SW 1271 (cell line): ENCODE results near the gene PCGF2.
A peak's percentile ranks its signal among the peaks of the same experiment; 100 is the strongest.

Source experiments
- DNase-seq, 2 experiments: peaks; one replicate each; lab custom pipeline; 2025; lab: John Stamatoyannopoulos, UW

The PCGF2 gene

DNA sequence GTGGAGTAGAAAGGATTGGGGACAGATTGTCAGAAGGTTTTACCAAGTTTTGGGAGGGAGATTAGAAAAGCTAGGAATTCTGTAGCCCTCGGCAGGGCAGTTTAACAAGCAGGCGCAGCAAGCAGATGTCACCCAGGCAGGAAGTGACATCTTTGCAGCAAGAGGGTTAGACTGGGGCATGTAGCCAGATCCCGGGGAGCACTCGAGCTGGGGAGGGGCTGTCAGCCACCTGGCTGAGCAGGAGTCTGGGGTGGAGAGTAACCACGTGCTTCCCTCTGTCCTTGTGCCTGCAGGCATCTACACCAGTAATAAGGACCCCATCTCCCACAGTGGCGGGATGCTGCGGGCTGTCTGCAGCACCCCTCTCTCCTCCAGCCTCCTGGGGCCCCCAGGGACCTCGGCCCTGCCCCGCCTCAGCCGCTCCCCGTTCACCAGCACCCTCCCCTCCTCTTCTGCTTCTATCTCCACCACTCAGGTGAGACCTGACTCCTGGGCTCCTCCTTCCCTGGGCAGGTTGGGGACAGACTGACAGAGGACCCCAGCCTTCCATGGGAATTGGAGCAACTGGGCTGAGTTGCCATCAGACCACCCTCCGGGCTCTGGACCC, 30.9 kb downstream of the PCGF2 start:
- no peak for DNase-seq

DNA sequence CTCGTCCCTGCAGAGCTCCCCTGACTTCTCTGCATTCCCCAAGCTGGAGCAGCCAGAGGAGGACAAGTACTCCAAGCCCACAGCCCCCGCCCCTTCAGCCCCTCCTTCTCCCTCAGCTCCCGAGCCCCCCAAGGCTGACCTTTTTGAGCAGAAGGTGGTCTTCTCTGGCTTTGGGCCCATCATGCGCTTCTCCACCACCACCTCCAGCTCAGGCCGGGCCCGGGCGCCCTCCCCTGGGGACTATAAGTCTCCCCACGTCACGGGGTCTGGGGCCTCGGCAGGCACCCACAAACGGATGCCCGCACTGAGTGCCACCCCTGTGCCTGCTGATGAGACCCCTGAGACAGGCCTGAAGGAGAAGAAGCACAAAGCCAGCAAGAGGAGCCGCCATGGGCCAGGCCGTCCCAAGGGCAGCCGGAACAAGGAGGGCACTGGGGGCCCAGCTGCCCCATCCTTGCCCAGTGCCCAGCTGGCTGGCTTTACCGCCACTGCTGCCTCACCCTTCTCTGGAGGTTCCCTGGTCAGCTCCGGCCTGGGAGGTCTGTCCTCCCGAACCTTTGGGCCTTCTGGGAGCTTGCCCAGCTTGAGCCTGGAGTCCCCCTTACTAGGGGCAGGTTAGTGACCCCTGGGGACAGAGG, 31.6 kb downstream of the PCGF2 start:
- DNase-seq = no peak

DNA sequence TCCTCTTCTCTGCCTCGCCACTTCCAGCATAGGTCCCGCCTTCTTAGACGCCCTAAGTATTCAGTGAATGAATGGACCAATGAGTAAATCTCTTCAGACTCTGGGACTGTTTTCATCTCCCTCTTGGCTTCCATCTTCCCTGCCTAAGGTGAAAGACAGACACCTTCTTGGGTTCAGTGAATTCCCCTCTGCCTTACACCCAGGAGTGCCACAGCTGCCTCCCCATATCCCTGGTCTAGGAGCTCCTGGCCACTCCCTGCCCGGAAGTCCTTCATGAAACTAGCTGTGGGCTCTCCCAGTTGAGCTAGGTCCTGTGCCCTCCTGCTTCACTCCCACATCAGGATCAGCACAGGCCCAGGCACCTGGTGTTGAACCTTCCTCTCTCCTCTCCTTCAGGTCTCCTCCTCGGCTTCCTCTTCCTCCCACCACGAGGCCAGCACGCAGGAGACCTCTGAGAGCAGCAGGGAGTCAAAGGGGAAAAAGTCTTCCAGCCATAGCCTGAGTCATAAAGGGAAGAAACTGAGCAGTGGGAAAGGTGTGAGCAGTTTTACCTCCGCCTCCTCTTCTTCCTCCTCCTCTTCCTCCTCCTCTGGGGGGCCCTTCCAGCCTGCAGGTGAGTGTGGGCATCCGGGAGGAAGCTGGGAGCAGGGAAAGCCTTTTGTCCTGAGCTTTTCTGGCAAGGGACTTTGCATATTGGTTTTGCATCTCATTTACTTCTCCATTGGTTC, 32.8 kb downstream of the PCGF2 start:
- no peak for DNase-seq

DNA sequence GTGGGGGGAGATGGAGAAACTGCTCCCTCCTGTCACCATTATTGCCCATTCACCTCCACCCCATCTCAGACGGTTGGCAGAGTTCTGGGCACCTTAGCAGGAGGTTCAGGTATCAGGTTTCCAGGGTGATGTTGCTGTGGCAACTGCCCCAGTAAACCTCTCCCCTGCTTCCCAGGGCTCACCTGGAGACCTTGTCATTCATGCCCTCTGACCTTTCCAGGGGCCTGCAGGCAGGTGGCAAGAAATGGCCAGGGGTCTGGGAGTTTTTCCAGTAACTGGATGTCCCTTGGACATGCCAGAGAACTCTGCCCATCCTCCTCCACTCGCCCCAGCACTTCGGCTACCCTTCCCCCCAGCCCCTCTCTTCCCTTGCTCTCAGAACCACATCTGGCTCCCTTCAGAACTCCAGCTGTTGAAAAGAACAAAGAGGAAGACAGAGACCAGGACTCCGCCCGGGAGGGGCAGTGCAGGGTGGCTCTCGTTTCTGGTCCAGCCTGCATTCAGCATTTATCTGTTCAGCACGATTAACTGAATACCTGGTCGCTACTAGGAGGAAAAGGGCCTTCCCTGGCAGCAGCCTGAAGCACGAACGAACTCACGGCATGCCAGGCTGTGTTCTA, 34.6 kb downstream of the PCGF2 start:
- DNase-seq = no peak

DNA sequence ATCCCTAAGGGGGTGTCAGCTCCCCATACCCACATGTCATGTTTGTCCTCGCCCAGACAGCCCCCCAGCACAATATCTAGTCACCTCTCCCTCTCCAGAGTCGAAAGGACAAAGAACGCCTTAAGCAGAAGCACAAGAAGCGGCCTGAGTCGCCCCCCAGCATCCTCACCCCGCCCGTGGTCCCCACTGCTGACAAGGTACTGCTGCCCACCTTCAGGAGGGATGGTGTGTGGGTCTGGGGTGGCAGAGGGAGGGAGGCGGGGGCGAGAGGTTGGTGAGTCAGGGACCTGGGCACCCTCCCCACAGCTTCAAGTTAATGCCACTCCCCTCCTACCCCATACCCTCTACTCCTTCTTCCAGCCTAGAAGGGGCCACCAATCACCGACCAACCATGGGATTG, 35.5 kb downstream of the PCGF2 start:
- no peak for DNase-seq

DNA sequence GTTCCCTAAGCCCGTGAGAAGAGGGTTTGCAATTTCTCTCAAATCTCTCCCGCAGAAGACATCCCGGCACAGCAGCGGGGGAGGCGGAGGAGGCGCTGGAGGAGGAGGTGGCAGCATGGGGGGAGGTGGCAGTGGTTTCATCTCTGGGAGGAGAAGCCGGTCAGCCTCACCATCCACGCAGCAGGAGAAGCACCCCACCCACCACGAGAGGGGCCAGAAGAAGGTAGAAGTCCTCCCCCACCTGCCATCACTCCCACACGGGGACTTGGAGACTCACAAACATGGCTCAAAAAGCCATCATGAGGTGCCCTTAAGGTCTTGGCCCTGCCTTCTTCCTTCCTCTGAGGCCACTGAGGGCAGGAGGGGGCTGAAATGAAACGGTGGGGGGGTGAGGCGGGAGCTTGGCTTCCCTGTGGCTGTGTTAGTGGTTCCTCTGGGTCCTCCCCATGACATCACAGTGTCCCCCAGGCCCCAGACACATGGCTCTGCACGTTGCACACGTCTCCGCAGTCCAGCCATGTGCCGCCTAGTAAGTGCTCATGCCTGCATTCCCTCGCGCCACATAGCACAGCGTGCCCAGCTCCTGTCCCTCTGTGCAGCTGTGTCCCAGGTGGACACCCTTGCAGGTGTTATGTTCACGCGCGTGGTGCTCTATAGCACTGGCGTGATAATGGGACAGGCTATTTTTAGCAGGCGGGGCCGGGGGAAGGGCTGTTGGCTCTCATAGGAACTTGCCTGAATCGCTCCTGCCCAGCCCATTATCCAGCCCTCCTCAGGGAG, 36.2 kb downstream of the PCGF2 start:
- no peak for DNase-seq

DNA sequence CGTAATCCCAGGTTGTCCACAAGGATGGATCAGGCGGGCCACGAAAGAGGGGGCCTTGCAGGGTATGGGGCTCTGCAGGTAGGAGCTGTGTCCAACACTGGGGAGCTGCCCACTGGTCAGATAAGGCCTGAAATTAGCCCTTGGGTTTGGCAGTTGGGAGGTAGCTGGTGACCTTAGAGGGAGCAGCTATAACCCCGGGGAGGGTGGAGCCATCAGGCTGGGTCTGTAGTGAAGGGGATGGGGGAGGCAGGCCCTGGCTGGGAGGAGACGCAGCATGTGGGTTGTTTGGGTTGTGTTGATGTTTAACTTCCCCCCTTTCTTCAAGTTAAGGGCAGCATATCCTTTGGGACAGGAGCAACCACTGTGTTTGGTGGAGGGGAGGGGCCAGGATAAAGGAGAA, 37.2 kb downstream of the PCGF2 start:
- DNase-seq = no peak

DNA sequence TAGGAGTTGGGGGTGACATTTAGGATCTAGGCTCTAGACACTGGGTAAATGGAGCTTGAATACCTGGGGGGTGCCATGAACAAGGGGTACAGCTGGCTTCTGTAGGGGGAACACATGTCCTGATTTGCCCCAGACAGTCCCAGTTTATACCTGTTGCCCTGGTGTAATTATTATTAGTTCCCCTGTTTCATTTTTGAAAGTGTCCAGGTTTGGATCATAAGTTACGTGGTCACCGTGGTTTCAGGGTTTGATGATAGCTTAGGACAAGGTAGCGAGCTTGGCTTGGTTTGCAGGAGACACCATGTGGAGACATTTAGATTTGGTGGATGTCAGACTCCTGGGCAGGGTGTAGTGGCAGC, 37.6 kb downstream of the PCGF2 start:
- no peak for DNase-seq

DNA sequence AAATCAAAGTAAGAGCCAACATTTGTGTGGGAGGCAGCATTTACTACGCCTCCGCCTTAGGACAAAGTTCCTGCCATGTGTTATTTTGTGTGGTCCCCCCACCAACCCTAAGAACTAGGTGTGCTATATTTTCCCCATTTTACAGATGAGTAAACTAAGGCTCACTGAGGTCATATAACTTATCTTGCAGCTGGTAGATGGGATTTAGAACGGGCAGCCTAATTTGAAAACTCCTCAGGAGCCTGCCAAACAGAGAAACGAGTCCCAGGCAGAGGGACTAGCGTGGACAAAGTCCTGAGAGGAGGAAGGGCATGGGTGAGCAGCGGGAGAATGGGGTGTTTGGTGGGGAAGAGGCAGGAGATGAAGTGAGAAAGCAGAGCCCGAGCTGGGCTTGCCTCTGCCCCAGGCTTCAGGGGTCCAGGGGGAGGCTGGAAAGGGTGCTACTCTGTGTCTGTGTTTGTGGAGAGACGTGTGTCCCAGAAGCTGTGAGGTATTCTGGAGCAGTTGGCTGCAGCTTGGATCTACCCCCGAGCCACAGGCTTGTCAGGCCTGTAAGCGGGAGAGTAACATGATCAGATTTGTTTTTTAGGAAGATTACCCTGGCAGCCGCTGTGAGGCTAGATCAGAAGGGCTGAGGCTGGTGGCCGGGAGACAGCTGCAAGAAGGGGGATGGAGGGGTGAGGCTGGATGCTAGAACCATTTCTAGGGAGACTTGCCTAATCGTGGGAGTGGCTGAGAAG, 38.1 kb downstream of the PCGF2 start:
- DNase-seq = no peak

DNA sequence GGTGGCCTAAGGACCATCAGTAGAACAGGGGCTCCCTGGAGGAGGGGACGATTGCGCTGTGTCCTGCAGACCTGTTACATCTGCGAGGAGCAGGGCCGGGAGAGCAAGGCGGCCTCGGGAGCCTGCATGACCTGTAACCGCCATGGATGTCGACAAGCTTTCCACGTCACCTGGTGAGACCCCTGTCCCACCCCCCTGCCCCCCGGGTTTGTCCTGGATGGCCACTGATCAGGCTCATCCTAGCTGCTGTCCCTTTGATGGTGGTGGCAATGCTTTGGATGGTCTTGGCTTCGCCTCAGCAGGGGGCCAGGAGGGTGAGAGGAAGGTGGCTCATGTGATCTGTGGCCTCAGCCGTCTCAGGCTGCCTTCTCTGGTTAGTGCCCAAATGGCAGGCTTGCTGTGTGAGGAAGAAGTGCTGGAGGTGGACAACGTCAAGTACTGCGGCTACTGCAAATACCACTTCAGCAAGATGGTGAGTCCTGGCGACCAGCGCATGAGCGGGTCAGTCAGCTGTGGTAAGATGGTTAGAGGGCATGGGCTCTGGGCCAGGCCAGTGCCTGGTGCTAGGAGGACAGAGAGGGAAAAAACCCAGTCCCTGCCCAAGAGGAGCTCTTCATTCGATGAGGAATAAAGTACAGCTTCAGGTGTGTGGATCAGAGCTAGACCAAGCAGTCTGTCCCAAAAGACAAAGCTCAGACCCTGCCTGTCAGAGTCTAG, 38.9 kb downstream of the PCGF2 start:
- no peak for DNase-seq

DNA sequence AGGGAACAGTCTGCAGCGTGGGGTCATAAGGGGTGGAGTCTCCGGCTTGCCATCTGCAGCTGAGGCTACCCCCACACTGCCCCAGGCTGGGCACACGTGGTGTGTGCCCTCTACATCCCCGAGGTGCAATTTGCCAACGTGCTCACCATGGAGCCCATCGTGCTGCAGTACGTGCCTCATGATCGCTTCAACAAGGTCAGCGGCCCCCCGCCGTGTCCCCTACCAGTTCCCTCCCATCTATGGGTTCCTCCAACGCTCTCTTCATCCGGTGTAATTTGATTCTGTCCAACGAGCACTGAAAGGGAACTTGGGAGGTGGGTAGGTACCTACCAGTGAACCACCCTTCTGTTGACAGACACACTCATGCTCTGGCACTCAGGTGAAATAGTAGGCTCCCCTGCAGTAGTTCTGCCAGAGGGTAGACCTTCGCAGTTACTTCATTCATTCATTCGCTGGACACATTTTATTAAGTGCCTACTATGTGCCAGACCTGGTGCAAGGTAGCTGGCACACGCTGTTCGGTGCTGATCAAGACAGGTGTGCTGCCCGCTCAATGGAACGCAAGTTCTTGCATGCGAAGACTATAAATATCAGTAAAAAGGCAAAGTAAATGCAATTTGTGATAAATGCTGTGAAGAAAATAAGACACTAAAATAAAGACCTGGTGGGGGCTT, 40.3 kb downstream of the PCGF2 start:
- no peak for DNase-seq

DNA sequence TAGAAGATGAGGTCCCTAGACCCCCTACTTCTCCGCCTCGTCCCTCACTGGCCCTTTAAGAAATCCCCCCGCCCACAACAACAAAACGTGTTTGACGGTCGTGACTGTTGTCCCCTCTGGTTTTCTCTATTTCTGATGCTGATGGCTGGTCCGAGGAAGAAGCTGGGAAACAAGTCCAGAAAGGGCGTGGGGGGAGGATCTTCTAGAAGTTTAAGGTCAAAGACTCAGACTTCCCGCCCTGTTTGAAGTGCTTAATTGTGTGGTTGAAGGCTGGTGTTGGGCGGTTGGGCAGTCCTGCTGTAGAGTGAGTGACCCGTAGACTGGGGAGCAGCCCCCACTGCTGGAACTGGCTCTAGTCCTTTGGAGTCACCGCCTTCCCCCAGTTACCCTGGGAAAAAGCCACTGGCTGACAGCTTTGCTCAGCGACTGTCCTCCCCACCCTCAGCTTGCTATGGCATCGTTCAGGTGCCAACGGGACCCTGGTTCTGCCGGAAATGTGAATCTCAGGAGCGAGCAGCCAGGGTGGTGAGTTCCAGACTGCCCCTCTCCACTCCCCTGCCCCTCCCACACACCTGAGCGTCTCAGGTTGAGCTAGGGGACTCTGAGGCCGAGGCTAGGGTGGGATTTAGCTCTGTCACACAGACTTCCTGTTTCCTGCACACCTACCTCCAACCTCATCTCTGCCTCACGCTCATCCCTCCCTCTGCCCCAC, 41.5 kb downstream of the PCGF2 start:
- DNase-seq = no peak

DNA sequence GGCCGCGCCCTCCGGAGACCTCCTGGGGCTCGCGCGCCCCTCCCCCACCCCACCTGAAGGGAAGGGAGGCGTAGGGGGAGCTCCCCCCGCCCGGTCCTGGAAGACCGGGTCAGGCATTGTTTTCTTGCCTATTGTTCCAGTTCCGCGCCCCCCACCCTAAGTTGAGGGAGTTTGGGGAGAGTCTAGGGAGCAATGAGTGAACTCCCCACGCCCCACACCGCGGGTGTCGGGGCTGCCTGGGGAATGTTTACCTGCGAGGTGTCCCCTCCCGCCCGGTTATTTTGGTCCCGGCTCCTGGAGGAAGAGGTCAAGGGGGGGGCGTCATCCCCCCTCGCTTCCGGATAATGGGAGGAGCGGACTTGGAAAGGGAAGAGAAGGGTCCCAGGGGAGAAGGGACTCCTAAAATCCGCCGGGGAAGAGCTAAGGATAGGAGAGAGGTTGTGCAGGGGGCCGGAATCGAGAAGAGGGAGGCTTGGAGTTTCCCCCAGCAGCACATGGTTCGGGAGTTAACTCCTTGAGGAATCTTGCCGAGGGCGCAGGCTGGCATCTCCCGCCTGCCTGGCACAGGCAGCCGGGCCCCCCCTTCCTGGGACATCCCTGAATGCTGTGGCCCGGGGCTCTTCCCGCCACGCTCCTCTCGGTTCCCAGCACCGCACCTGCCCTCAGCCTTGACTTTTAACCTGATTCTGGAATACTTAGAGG, 42.2 kb downstream of the PCGF2 start:
- peak in 1 of 2 experiments; percentile 43 for DNase-seq

DNA sequence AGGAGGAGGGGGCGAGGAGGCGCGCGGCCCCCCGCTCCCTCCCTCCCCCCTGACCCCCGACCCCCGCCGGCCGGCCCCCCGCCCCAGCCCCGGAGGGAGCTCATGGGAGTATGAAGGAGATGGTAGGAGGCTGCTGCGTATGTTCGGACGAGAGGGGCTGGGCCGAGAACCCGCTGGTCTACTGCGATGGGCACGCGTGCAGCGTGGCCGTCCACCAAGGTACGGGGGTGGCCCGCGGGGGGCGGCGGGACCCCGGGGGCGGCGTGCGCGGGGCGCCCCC, 42.7 kb downstream of the PCGF2 start:
- no peak for DNase-seq

DNA sequence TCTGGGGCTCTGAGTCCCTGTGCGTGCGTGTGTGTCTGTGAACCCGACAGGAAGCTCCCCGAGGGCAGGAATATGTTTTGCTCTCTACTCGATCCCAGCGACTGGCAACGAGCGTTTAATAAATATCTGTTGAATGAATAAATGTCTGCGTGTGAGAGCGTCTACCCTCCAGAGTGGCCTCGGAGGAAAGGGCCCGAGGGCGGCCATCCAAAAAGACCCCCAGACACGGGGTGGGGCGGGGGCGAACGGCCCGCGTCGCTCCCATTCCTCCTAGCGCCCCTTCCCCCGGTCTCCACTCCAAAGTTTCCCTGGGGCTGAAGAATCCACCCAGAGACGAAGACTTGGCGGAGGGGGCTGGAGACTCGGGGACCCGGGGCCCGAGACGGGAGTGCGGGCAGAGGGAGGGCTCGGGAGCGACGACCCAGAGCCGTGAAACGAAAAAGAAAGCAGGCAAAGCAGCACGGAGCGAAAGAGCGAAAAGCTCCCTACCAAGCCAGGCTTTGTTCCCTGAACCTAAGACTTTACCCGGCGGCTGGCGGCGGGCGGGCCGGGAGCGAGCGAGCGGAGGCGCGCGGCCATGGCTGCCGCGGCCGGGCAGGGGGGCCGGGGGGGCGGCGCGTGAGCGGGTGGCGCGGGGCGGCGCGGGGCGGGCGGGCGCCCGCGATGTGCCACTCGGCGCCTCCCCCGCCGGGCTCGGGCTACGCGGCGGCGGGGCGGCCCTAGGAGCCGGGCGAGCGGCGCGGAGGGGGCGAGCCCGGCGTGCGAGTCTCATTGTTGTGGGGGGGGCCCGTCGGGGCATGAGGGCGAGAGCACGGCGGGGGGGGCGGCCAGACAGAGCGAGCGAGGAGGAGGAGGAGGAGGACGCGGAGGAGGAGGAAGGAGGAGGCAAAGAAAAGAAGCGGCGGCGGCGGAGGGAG, 43.3 kb downstream of the PCGF2 start, which contains the start of gene MLLT6:
MLLT6 (plus strand) TSS at position 668 of the 917 bp plus-strand sequence. CDS start 360 bp downstream, outside the sequence.
- peak; percentile 27 to 62 for DNase-seq

DNA sequence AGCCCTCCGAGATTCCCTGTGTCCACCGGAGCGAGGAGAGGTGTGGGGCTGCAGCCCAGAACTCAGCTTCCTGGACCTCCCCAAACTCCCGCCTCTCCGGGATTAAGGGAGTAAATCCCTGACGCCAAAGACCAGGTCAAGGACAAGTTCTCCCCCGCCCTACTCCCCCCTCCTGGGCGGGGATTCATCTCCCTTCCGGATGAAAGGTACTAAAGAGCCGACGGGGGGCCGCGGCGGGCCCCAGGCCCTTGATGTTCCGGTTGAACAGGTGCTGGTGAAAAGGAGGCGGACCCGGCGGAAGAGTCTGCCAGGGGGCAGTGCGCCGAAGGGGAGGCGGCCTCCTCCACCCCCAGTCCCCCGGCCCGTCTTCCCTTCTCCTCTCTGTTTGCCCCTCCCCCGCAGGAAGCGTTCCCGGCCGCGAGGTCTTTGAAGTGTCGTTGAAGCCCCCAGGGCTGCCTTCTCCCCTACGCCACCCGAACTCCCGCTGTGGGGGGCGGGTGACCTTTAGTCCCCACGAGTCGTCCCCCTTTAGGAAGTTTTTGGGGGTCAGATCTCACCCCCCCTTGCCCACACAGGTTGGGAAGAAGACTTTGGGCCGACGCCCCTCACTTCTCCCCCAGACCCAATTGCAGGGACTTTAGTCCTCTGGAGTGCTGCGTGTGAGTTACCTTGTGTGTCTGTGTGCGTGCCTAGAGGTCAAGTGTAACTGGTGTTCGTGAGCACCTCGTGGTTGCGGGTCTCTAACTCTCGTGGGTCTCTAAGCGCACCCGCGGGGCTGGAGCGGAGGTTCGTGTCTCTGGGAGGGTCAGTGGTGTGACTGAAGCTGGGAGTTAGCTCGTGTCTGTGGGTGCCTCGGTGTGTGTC, 44.2 kb downstream of the PCGF2 start:
- no peak for DNase-seq
